Endothelial cell of umbilical vein (primary cell): ENCODE measurements around the gene ANKIB1.

Experiments
- CTCF ChIP-seq, 2 donors: IDR thresholded peaks; 1 replicate in 1 of 2; 2 replicates in 1 of 2; pipeline ENCODE4 v1.5.1; 2011; ENCODE audit warnings: low read length in 2 of 2, mild to moderate bottlenecking in 2 of 2, moderate library complexity in 2 of 2, control low read depth in 1 of 2, inconsistent platforms in 1 of 2, low read depth in 1 of 2; ENCODE audit not compliant: insufficient read depth in 1 of 2; ENCODE audit errors: extremely low read depth in 1 of 2
- EZH2 ChIP-seq: IDR thresholded peaks from 2 replicates; pipeline ENCODE4 v1.6.1; 2012; ENCODE audit warnings: borderline replicate concordance, low read depth, mild to moderate bottlenecking, moderate library complexity, low read length, inconsistent platforms; ENCODE audit not compliant: severe bottlenecking
- GATA2 ChIP-seq: IDR thresholded peaks from 2 replicates; pipeline ENCODE4 v1.7.0; 2011; ENCODE audit warnings: low read depth, mild to moderate bottlenecking, moderate library complexity, mixed read lengths, low read length; ENCODE audit not compliant: insufficient read length, insufficient read depth
- JUN ChIP-seq: IDR thresholded peaks from 2 replicates; pipeline ENCODE4 v1.6.1; 2011; ENCODE audit warnings: borderline replicate concordance, low read depth; ENCODE audit not compliant: insufficient read length, insufficient read depth
- MAX ChIP-seq: IDR thresholded peaks from 2 replicates; pipeline ENCODE4 v1.6.1; 2011; ENCODE audit not compliant: insufficient read depth, insufficient read length
- MYC ChIP-seq: IDR thresholded peaks from one replicate; pipeline ENCODE4 v1.6.1; 2011; ENCODE audit warnings: mild to moderate bottlenecking, low read depth, low read length
- POLR2A ChIP-seq: IDR thresholded peaks from 2 replicates; pipeline ENCODE4 v1.6.1; 2012; ENCODE audit warnings: low read depth, mild to moderate bottlenecking, control low read depth, low read length
- POLR2AphosphoS5 ChIP-seq: IDR thresholded peaks from 2 replicates; pipeline ENCODE4 v1.6.1; 2012; ENCODE audit warnings: low read depth, mild to moderate bottlenecking, control low read depth, low read length, moderate library complexity; ENCODE audit not compliant: insufficient read depth

DNA sequence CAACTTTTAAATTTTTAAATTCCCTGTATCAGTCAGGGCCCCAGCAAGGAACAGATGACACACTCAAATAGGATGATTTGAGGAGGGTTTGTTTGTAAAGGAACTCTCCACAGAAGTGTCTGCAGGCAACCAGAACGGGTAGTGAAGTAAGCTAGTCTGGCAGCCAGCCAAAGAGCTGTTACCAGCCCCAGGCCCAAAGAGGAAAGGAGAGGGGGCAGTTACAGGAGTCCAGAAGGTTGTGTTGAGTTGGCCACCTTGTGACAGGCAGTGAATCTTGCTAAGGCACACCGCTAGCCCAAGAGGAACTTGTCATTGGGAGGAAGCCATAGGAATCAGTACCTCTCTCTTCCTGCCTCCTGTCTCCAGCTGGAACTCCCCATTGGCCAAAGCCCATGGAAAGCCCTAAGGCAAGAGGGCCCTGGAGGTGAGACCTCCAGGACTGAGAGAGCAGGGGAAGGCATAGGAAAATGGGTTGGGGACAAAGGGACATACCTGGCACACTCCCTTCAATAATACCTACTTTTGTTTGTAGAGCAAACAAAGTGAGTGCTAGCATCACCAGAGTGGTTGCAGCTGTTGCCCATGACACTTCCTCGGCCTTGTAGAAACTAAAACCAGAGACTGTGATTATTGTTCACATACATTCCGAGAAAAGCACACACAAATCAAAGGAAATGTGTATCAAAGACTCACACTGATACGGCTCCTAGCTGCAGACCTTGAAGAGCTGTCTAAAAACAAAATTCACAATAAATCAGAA, 176.1 kb downstream of the ANKIB1 start:
- no peak for TF ChIP-seq CTCF (IDR thresholded peaks at IDR 0.05; ENCODE audit: extremely low read depth in 1 of 2, insufficient read depth in 1 of 2, low read depth in 1 of 2, low read length in 2 of 2)
- TF ChIP-seq JUN, result no peak
- TF ChIP-seq MYC, result no peak
- no peak for TF ChIP-seq POLR2A
- TF ChIP-seq EZH2, result no peak
- TF ChIP-seq POLR2AphosphoS5, result no peak
- TF ChIP-seq MAX, result no peak
- no peak for TF ChIP-seq GATA2
